Esophagus squamous epithelium (tissue), 5 donors: ENCODE data around the gene KRT16. TPM values are rescaled to one million over a fixed set of nuclear protein-coding genes. Genes with fewer than 3 reads are reported as not detected.
"Not testable (repeated sequence)": the region's sequence is repeated elsewhere in the genome, so short reads cannot be mapped to it uniquely, and the experiment has no call there.

Experiments used
- DNase-seq: peaks from one replicate; lab custom pipeline; 2025; lab: John Stamatoyannopoulos, UW
- H3K27ac ChIP-seq, 4 donors: fragments of 200-600 bp; sonication (generic); one replicate each; pipeline ENCODE4 v1.5.1; 2016 to 2019; ENCODE audit warnings: mild to moderate bottlenecking in 1 of 4
- H3K27me3 ChIP-seq, 4 donors: fragments of 200-600 bp; sonication (generic); 1 replicate in 3 of 4; 2 replicates in 1 of 4; pipeline versions ENCODE4 v1.5.1 to v1.6.0; 2017 to 2021; ENCODE audit warnings: antibody characterized with exemption in 1 of 4
- H3K36me3 ChIP-seq, 3 donors: fragments of 200-600 bp; sonication (generic); one replicate each; pipeline ENCODE4 v1.5.1; 2016 to 2019
- H3K4me1 ChIP-seq, 3 donors: fragments of 200-600 bp; sonication (generic); one replicate each; pipeline ENCODE4 v1.5.1; 2017 to 2019
- H3K4me3 ChIP-seq, 4 donors: fragments of 200-600 bp; sonication (generic); 1 replicate in 3 of 4; 2 replicates in 1 of 4; pipeline ENCODE4 v1.5.1; 2016 to 2019; ENCODE audit warnings: mild to moderate bottlenecking in 2 of 4, moderate library complexity in 1 of 4
- H3K9me3 ChIP-seq, 3 donors: fragments of 200-600 bp; sonication (generic); one replicate each; pipeline ENCODE4 v1.5.1; 2016 to 2019
- CTCF ChIP-seq, 6 experiments: fragments of 450-650 bp in 4 of 6; fragments of 200-600 bp in 2 of 6; sonication (generic) in 2 of 6; IDR thresholded peaks; one replicate each; pipeline ENCODE4 v1.5.1; 2016 to 2019; ENCODE audit warnings: antibody characterized with exemption in 6 of 6, mild to moderate bottlenecking in 4 of 6, moderate library complexity in 4 of 6
- POLR2A ChIP-seq, 4 donors: fragments of 450-650 bp; IDR thresholded peaks; one replicate each; pipeline ENCODE4 v1.6.1; 2017; ENCODE audit warnings: antibody characterized with exemption in 4 of 4, mild to moderate bottlenecking in 4 of 4, moderate library complexity in 3 of 4
- WGBS, 2 donors: methylation state at CpG; one replicate each; pipeline ENCODE4 v1.1.5; 2018; 5-methylcytosine and 5-hydroxymethylcytosine counted together
- intact Hi-C: fragments of 100-400 bp; cut with DNase I; formaldehyde crosslinking; loops from one replicate; pipeline ENCODE4 v1.15.0; 2022
- total RNA-seq, 4 donors: library from RNA; depleted of rRNA; stranded (reverse); fragments of >200 nt; gene quantifications; one replicate each; pipeline ENCODE4 v1.1.0, GENCODE V29; 2016
- donor health status: DM: yes; HTN: yes; CAD: no.

Gene KRT16
- total RNA-seq, 4 donors from 2014 or later: 156 to 6,712 (median 1,275) TPM

- Histone ChIP-seq H3K4me3 (peak overlapping the region in 1 of 4 donors; percentile 67), H3K36me3 (no peaks in the 10 kb centered on the region), H3K4me1 (peaks cover 28 to 73% (median 40%) of the 10 kb centered on the region in 3 donors), H3K9me3 (no peaks in the 10 kb centered on the region), H3K27me3 (no peaks in the 10 kb centered on the region), H3K27ac (peak overlapping the region in 3 of 4 donors; percentile 97 to 98 (median 97))
- 48 to 67% methylated on average over 7 to 13 of the region's 15 CpGs for WGBS, 2 donors
- no peak for DNase-seq
- TF ChIP-seq POLR2A (IDR thresholded peaks at IDR 0.05) (no peak), CTCF (IDR thresholded peaks at IDR 0.05) (no peak)
- intact Hi-C loops: loop anchor here (5.0 to 10.0 kb wide), 3 partner anchors 65 to 735 kb away; no protein-coding TSS in a partner anchor
Observed at GRCh38 chr17:41647038-41647813, 34.7 kb upstream of the KRT16 start.

- Histone ChIP-seq H3K9me3 (no peaks in the 10 kb centered on the region), H3K27me3 (peaks cover 0 to 25% (median 0%) of the 10 kb centered on the region in 4 donors), H3K36me3 (no peaks in the 10 kb centered on the region), H3K4me3 (no peak overlapping the region), H3K4me1 (peaks cover 10 to 31% (median 11%) of the 10 kb centered on the region in 3 donors), H3K27ac (peak overlapping the region in 3 of 4 donors; percentile 9 to 47 (median 37))
- TF ChIP-seq CTCF (IDR thresholded peaks at IDR 0.05): no peak
- intact Hi-C loops: loop anchor here (10.0 kb wide), 1 partner anchor 88 kb away; no protein-coding TSS in a partner anchor
- 47 to 66% methylated on average over 7 to 11 of the region's 13 CpGs for WGBS, 2 donors
- DNase-seq: no peak
Observed at GRCh38 chr17:41642252-41643156, 29.9 kb upstream of the KRT16 start.

- not testable (repeated sequence) for H3K27ac ChIP-seq, H3K36me3 ChIP-seq, H3K9me3 ChIP-seq, H3K4me3 ChIP-seq, DNase-seq
- Histone ChIP-seq H3K4me1 (peaks cover 9 to 33% (median 10%) of the 10 kb centered on the region in 3 donors), H3K27me3 (peaks cover 0 to 44% (median 0%) of the 10 kb centered on the region in 4 donors)
- WGBS, 2 donors: 58 to 60% methylated on average over 2 to 5 of the region's 5 CpGs
- intact Hi-C loops: loop anchor here (10.0 kb wide), 1 partner anchor 86 kb away; no protein-coding TSS in a partner anchor
Observed at GRCh38 chr17:41640596-41640995, 28.0 kb upstream of the KRT16 start.

GRCh38 chr17:41639492-41640473 is 27.2 kb upstream of the KRT16 start:
- no peak overlapping the region for H3K4me3 ChIP-seq
- intact Hi-C loops: loop anchor here (10.0 kb wide), 1 partner anchor 85 kb away; no protein-coding TSS in a partner anchor
- H3K27me3 ChIP-seq: peaks cover 0 to 53% (median 0%) of the 10 kb centered on the region in 4 donors
- 94 to 95% methylated on average over 7 of the region's 7 CpGs for WGBS, 2 donors
- H3K27ac ChIP-seq: no peak overlapping the region
- no peak for TF ChIP-seq POLR2A (IDR thresholded peaks at IDR 0.05)
- TF ChIP-seq CTCF (IDR thresholded peaks at IDR 0.05): no peak
- H3K9me3 ChIP-seq: no peaks in the 10 kb centered on the region
- peaks cover 12 to 34% (median 13%) of the 10 kb centered on the region in 3 donors for H3K4me1 ChIP-seq
- H3K36me3 ChIP-seq: no peaks in the 10 kb centered on the region
- no peak for DNase-seq
